Measurements from ENCODE around the gene CCSER2. TPM values are rescaled to one million over a fixed set of nuclear protein-coding genes. Genes with fewer than 3 reads are reported as not detected.
"Not testable (repeated sequence)": the region's sequence is repeated elsewhere in the genome, so short reads cannot be mapped to it uniquely, and the experiment has no call there.

The CCSER2 gene
- total RNA-seq, 1 donor = 113 TPM

GRCh38 chr10:84517554-84517953 is 189.2 kb downstream of the CCSER2 start:
- Histone ChIP-seq H3K4me1 (ENCODE audit: insufficient read depth, low read length) (no peaks in the 10 kb centered on the region), H3K4me3 (ENCODE audit: low read length) (no peak overlapping the region), H3K27me3 (ENCODE audit: insufficient read depth, low read length) (no peaks in the 10 kb centered on the region), H3K9me3 (ENCODE audit: low read depth, low read length) (no peaks in the 10 kb centered on the region)

GRCh38 chr10:84519235-84519634 is 190.8 kb downstream of the CCSER2 start:
- no peaks in the 10 kb centered on the region for H3K27me3 ChIP-seq (ENCODE audit: insufficient read depth, low read length)
- H3K9me3 ChIP-seq (ENCODE audit: low read depth, low read length) = no peaks in the 10 kb centered on the region
- no peaks in the 10 kb centered on the region for H3K4me1 ChIP-seq (ENCODE audit: insufficient read depth, low read length)
- H3K4me3 ChIP-seq (ENCODE audit: low read length) = no peak overlapping the region

- Histone ChIP-seq H3K27me3 (ENCODE audit: insufficient read depth, low read length) (no peaks in the 10 kb centered on the region), H3K4me3 (ENCODE audit: low read length) (no peak overlapping the region), H3K9me3 (ENCODE audit: low read depth, low read length) (no peaks in the 10 kb centered on the region), H3K4me1 (ENCODE audit: insufficient read depth, low read length) (no peaks in the 10 kb centered on the region)
These were observed 192.6 kb downstream of the CCSER2 start for GRCh38 chr10:84521013-84521412.

- Histone ChIP-seq H3K4me1 (ENCODE audit: insufficient read depth, low read length) (no peaks in the 10 kb centered on the region), H3K27me3 (ENCODE audit: insufficient read depth, low read length) (no peaks in the 10 kb centered on the region), H3K4me3 (ENCODE audit: low read length) (no peak overlapping the region), H3K9me3 (ENCODE audit: low read depth, low read length) (no peaks in the 10 kb centered on the region)
These were observed 193.1 kb downstream of the CCSER2 start for GRCh38 chr10:84521468-84521867.

GRCh38 chr10:84522612-84523462 is 194.4 kb downstream of the CCSER2 start:
- no peaks in the 10 kb centered on the region for H3K9me3 ChIP-seq (ENCODE audit: low read depth, low read length)
- H3K4me1 ChIP-seq (ENCODE audit: insufficient read depth, low read length) = no peaks in the 10 kb centered on the region
- no peaks in the 10 kb centered on the region for H3K27me3 ChIP-seq (ENCODE audit: insufficient read depth, low read length)
- no peak overlapping the region for H3K4me3 ChIP-seq (ENCODE audit: low read length)

GRCh38 chr10:84523526-84523925 is 195.1 kb downstream of the CCSER2 start:
- Histone ChIP-seq H3K9me3 (ENCODE audit: low read depth, low read length) (no peaks in the 10 kb centered on the region), H3K27me3 (ENCODE audit: insufficient read depth, low read length) (no peaks in the 10 kb centered on the region), H3K4me3 (ENCODE audit: low read length) (no peak overlapping the region), H3K4me1 (ENCODE audit: insufficient read depth, low read length) (no peaks in the 10 kb centered on the region)

- no peak overlapping the region for H3K4me3 ChIP-seq (ENCODE audit: low read length)
- H3K9me3 ChIP-seq (ENCODE audit: low read depth, low read length) = no peaks in the 10 kb centered on the region
- no peaks in the 10 kb centered on the region for H3K27me3 ChIP-seq (ENCODE audit: insufficient read depth, low read length)
- no peaks in the 10 kb centered on the region for H3K4me1 ChIP-seq (ENCODE audit: insufficient read depth, low read length)
These were observed 196.0 kb downstream of the CCSER2 start for GRCh38 chr10:84524435-84524834.

- H3K27me3 ChIP-seq (ENCODE audit: insufficient read depth, low read length) = no peaks in the 10 kb centered on the region
- H3K9me3 ChIP-seq (ENCODE audit: low read depth, low read length) = no peaks in the 10 kb centered on the region
- H3K4me3 ChIP-seq (ENCODE audit: low read length) = no peak overlapping the region
- no peaks in the 10 kb centered on the region for H3K4me1 ChIP-seq (ENCODE audit: insufficient read depth, low read length)
These were observed 196.9 kb downstream of the CCSER2 start for GRCh38 chr10:84525120-84525806.

GRCh38 chr10:84525807-84526182 is 197.4 kb downstream of the CCSER2 start:
- H3K9me3 ChIP-seq (ENCODE audit: low read depth, low read length); H3K27me3 ChIP-seq (ENCODE audit: insufficient read depth, low read length); H3K4me3 ChIP-seq (ENCODE audit: low read length); H3K4me1 ChIP-seq (ENCODE audit: insufficient read depth, low read length): not testable (repeated sequence)

- not testable (repeated sequence) for H3K9me3 ChIP-seq (ENCODE audit: low read depth, low read length); H3K4me1 ChIP-seq (ENCODE audit: insufficient read depth, low read length); H3K27me3 ChIP-seq (ENCODE audit: insufficient read depth, low read length); H3K4me3 ChIP-seq (ENCODE audit: low read length)
These were observed 199.0 kb downstream of the CCSER2 start for GRCh38 chr10:84527386-84527785.

- H3K27me3 ChIP-seq (ENCODE audit: insufficient read depth, low read length); H3K4me1 ChIP-seq (ENCODE audit: insufficient read depth, low read length); H3K4me3 ChIP-seq (ENCODE audit: low read length); H3K9me3 ChIP-seq (ENCODE audit: low read depth, low read length): not testable (repeated sequence)
These were observed 200.1 kb downstream of the CCSER2 start for GRCh38 chr10:84528526-84528925.

- H3K9me3 ChIP-seq (ENCODE audit: low read depth, low read length) = no peaks in the 10 kb centered on the region
These were observed 202.4 kb downstream of the CCSER2 start for GRCh38 chr10:84530724-84531325.

GRCh38 chr10:84531396-84531795 is 203.0 kb downstream of the CCSER2 start:
- Histone ChIP-seq H3K9me3 (ENCODE audit: low read depth, low read length) (no peaks in the 10 kb centered on the region), H3K27me3 (ENCODE audit: insufficient read depth, low read length) (no peaks in the 10 kb centered on the region), H3K4me3 (ENCODE audit: low read length) (no peak overlapping the region), H3K4me1 (ENCODE audit: insufficient read depth, low read length) (no peaks in the 10 kb centered on the region)

More at GRCh38 chr10:84530724-84531325, 202.4 kb downstream of the CCSER2 start:
- H3K4me3 ChIP-seq (ENCODE audit: low read length) = no peak overlapping the region
- H3K27me3 ChIP-seq (ENCODE audit: insufficient read depth, low read length) = no peaks in the 10 kb centered on the region
- no peaks in the 10 kb centered on the region for H3K4me1 ChIP-seq (ENCODE audit: insufficient read depth, low read length)

- no peaks in the 10 kb centered on the region for H3K4me1 ChIP-seq (ENCODE audit: insufficient read depth, low read length)
- H3K27me3 ChIP-seq (ENCODE audit: insufficient read depth, low read length) = no peaks in the 10 kb centered on the region
- no peak overlapping the region for H3K4me3 ChIP-seq (ENCODE audit: low read length)
- no peaks in the 10 kb centered on the region for H3K9me3 ChIP-seq (ENCODE audit: low read depth, low read length)
These were observed 205.8 kb downstream of the CCSER2 start for GRCh38 chr10:84534168-84534567.

- peaks cover 11% of the 10 kb centered on the region for H3K27me3 ChIP-seq (ENCODE audit: insufficient read depth, low read length)
- no peak overlapping the region for H3K4me3 ChIP-seq (ENCODE audit: low read length)
- H3K4me1 ChIP-seq (ENCODE audit: insufficient read depth, low read length) = no peaks in the 10 kb centered on the region
- no peaks in the 10 kb centered on the region for H3K9me3 ChIP-seq (ENCODE audit: low read depth, low read length)
These were observed 209.1 kb downstream of the CCSER2 start for GRCh38 chr10:84537447-84537931.
